GM12872 (cell line): ENCODE results near the gene GARIN5A.

Source experiments
- TF ChIP-seq, protein P1 (sequence below): IDR thresholded peaks from 3 replicates; pipeline ENCODE4 v1.5.1; 2011; ENCODE audit warnings: low read depth, mild to moderate bottlenecking, low read length, moderate library complexity; ENCODE audit not compliant: insufficient read depth

The GARIN5A gene

DNA sequence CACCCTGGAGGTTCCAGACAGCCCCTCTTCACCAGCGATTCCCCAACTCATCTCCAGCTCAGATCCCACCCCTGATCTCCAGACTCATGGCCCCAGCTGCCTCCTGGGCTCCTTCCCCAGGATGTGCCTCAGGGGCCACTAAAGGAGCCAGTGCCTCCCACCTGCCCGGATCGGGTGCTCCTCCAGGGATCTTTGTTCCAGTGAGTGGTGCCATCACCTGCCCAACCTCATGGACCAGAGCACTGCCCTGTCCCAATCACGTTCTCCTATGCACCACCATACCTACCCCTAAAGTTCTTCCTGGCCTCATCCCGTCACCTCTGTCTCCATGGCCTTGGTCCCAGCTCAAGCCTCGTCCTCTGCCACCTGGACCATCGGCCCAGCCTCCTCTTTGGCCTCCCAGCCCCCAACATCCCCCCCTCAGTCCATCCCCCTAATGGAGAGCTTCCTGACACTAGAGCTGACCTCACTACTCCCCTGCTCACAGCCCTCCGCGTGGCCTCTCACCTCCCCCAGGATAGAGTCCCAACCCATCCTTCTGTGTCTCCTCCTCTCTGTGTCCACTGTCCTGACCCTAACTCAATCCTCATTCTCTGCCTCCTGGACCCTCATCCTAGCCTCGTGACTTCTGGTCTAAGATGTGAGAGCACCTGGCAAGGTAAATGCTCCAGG is 8.8 kb upstream of the GARIN5A start:
- TF ChIP-seq, protein P1, sequence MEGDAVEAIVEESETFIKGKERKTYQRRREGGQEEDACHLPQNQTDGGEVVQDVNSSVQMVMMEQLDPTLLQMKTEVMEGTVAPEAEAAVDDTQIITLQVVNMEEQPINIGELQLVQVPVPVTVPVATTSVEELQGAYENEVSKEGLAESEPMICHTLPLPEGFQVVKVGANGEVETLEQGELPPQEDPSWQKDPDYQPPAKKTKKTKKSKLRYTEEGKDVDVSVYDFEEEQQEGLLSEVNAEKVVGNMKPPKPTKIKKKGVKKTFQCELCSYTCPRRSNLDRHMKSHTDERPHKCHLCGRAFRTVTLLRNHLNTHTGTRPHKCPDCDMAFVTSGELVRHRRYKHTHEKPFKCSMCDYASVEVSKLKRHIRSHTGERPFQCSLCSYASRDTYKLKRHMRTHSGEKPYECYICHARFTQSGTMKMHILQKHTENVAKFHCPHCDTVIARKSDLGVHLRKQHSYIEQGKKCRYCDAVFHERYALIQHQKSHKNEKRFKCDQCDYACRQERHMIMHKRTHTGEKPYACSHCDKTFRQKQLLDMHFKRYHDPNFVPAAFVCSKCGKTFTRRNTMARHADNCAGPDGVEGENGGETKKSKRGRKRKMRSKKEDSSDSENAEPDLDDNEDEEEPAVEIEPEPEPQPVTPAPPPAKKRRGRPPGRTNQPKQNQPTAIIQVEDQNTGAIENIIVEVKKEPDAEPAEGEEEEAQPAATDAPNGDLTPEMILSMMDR = no peak

DNA sequence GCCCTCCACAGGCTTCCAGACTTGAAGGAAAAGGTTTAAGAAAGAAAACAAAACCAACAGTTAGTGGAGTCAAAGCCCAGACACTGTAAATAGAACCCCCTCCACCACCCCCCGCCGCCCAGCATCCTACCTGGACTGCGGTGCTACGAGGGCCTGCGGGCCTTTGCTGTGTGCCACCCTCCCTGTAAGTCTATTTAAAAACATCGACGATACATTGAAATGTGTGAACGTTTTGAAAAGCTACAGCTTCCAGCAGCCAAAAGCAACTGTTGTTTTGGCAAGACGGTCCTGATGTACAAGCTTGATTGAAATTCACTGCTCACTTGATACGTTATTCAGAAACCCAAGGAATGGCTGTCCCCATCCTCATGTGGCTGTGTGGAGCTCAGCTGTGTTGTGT is 6.3 kb upstream of the GARIN5A start:
- TF ChIP-seq, protein P1 = no peak

DNA sequence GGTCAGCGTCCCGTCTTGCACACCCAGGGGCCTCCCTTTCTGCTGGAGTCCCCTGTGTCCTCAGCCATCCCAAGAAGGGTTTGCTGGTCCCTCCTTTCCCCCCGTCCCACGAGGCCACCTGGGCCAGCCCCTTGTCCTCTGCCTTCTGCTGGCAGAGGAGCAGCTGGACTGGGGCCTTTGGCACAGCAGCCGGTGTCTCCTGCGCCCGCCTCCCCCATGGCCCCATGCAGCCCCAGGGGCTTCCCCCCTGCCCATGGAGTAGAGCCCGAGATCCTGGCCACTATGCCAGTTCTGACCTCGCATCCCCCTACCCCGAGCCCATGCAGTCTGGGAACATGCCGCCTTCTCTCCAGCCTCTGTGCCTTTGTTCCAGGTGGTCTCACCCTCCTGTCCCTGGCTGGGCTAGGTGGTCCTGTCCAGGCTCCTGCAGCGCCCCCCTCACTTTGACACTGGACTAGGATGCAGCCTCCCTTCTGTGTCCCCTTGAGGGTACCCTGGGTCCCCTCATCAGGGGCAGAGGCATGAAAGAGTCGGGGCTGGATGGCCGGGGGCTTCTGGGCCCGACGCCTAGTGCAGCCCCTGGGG is 5.7 kb upstream of the GARIN5A start:
- TF ChIP-seq, protein P1 = no peak

DNA sequence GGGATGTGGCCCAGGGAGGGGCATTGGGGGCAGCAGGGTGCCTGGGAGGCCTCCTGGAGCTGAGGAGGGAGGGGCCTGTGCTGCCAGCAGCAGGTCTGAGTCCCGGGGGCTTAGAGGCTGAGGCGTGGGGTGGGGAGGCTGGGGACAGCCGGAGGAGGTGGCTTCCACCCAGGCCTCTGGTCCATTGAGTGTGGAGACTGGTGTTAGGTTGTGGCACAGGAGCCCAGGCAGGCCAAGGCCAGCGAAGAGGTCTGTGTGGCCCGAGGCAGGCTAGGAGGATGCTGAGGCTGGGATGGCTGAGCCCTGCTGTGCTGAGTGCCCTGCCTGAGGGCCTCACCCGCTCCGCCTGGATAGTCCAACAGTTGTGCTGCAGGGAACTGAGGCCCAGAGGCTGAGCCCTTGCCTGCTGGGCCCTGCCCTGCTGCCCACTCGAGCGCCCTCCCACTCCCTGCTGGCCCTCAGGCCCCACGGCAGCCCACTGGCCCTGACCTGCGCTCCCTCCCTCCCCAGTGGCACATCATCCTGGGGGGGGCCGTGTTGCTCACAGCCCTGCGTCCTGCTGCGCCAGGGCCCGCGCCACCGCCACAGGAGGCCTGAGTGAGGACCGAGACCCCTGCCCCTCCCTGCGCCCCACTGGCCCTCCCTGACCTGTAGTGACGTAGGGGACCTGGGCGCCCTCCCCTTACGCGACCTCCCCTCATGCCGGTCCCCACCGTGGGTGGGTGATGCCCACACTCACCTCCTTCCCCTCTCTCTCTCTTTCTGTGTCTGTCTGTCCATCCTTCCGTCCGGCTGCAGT is 4.9 kb upstream of the GARIN5A start:
- TF ChIP-seq, protein P1 = no peak

DNA sequence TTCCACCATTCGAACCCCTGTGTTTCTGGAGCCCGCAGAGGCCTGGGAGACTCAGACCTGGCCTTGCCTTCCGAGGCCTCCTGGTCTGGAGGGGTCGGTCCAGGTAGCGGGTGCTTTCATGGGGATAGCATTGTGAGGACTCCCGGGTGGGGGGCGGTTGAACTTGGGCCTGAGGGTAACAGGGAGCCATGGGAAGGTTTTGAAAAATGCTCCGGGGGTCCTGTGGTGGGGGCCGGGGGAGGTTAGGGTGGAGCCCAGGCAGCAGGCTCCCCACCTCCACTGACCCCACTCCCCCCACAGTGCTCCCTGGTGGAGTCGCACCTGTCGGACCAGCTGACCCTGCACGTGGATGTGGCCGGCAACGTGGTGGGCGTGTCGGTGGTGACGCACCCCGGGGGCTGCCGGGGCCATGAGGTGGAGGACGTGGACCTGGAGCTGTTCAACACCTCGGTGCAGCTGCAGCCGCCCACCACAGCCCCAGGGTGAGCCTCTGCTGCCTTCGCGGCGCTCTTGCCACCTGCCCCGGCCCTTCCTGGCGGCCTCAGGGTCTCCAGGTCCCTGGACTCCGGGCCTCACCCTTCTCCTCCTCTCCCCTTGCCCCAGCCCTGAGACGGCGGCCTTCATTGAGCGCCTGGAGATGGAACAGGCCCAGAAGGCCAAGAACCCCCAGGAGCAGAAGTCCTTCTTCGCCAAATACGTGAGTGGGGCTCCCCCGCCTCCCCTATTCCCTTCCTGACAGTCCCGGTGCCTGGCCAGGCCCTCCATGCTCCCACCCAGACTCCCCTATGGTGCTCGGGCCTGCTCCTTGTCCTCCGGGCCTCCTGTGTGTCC is 3.8 kb upstream of the GARIN5A start:
- TF ChIP-seq, protein P1 = no peak

DNA sequence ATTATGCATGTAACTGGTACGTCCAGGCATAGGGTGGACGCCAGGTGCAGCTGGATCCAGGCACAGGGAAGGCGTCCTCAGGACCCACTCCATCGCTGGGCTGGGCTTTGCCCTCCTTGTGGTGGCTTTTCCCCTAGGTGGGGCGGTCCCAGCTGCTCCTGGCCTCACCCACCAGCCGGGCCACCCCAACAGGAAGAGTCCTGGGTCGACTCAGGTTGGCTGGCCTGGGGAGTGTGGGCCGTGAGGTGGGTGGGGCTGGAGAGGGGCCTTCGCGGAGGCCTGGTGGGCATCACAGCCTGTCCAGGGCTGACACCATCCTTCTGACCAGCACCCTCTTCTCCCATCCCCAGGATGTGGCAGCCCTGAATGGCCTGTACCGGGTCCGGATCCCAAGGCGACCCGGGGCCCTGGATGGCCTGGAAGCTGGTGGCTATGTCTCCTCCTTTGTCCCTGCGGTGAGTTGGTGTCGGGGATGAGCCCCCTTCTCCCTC is 3.2 kb upstream of the GARIN5A start:
- TF ChIP-seq, protein P1 = no peak
